Dendritic cell treated with granulocyte-macrophage colony-stimulating factor and Interleukin-4, amounts not matched to agents 40 ng/mL and 50 ng/mL, for 4 days (primary cell): ENCODE data around the gene SLCO6A1.

Experiments
- H3K27ac Mint-ChIP-seq: one replicate; pipeline ENCODE4 v1.8.0; 2022; ENCODE audit warnings: mild to moderate bottlenecking, mixed read lengths
- H3K27me3 Mint-ChIP-seq: one replicate; pipeline ENCODE4 v1.8.0; 2022; ENCODE audit warnings: mild to moderate bottlenecking, mixed read lengths
- H3K36me3 Mint-ChIP-seq: one replicate; pipeline ENCODE4 v1.8.0; 2022; ENCODE audit warnings: low read depth, mixed read lengths
- H3K4me1 Mint-ChIP-seq: one replicate; pipeline ENCODE4 v1.8.0; 2022; ENCODE audit warnings: low read depth, mixed read lengths
- H3K4me3 Mint-ChIP-seq: one replicate; pipeline ENCODE4 v1.8.0; 2022; ENCODE audit warnings: mild to moderate bottlenecking, moderate library complexity, mixed read lengths
- H3K9me3 Mint-ChIP-seq: one replicate; pipeline ENCODE4 v1.8.0; 2022; ENCODE audit warnings: mixed read lengths
- intact Hi-C: fragments of 100-400 bp; cut with micrococcal nuclease; formaldehyde crosslinking; loops from one replicate; pipeline ENCODE4 v1.15.0; 2022

Gene SLCO6A1

GRCh38 chr5:102498271-102499034 is at the start of gene SLCO6A1:
TSS of gene SLCO6A1 (minus strand) at chr5:102499001. CDS start at chr5:102498844, 157 bp downstream.
- intact Hi-C loops, result no loop called here
- Mint-ChIP-seq H3K4me1 (no peaks in the 10 kb centered on the region), H3K27me3 (no peaks in the 10 kb centered on the region), H3K36me3 (no peaks in the 10 kb centered on the region), H3K27ac (no peak within 1 kb of the TSS), H3K9me3 (peaks cover 18% of the 10 kb centered on the region), H3K4me3 (no peak within 1 kb of the TSS)

- H3K4me3 Mint-ChIP-seq, result no peak overlapping the region
- H3K4me1 Mint-ChIP-seq, result peaks cover 8% of the 10 kb centered on the region
- intact Hi-C loops, result no loop called here
- H3K27me3 Mint-ChIP-seq, result no peaks in the 10 kb centered on the region
- peaks cover 14% of the 10 kb centered on the region for H3K9me3 Mint-ChIP-seq
- H3K27ac Mint-ChIP-seq, result no peak overlapping the region
- H3K36me3 Mint-ChIP-seq, result no peaks in the 10 kb centered on the region
Measured at GRCh38 chr5:102547141-102548035, 48.6 kb upstream of the SLCO6A1 start.

- Mint-ChIP-seq H3K4me1 (peaks cover 8% of the 10 kb centered on the region), H3K4me3 (no peak overlapping the region), H3K9me3 (peaks cover 9% of the 10 kb centered on the region), H3K36me3 (no peaks in the 10 kb centered on the region), H3K27me3 (peaks cover 3% of the 10 kb centered on the region), H3K27ac (no peak overlapping the region)
- intact Hi-C loops, result no loop called here
Measured at GRCh38 chr5:102545175-102545574, 46.4 kb upstream of the SLCO6A1 start.

- H3K9me3 Mint-ChIP-seq, result no peaks in the 10 kb centered on the region
- no peaks in the 10 kb centered on the region for H3K4me1 Mint-ChIP-seq
- H3K36me3 Mint-ChIP-seq, result no peaks in the 10 kb centered on the region
- H3K4me3 Mint-ChIP-seq, result no peak overlapping the region
- intact Hi-C loops, result no loop called here
- H3K27ac Mint-ChIP-seq, result no peak overlapping the region
- H3K27me3 Mint-ChIP-seq, result peaks cover 6% of the 10 kb centered on the region
Measured at GRCh38 chr5:102542057-102542456, 43.3 kb upstream of the SLCO6A1 start.

- Mint-ChIP-seq H3K36me3 (no peaks in the 10 kb centered on the region), H3K4me1 (no peaks in the 10 kb centered on the region), H3K4me3 (no peak overlapping the region), H3K9me3 (no peaks in the 10 kb centered on the region), H3K27ac (no peak overlapping the region), H3K27me3 (peaks cover 6% of the 10 kb centered on the region)
- intact Hi-C loops, result no loop called here
Measured at GRCh38 chr5:102539996-102540728, 41.4 kb upstream of the SLCO6A1 start.

- intact Hi-C loops, result no loop called here
- H3K27me3 Mint-ChIP-seq, result peaks cover 6% of the 10 kb centered on the region
- H3K4me1 Mint-ChIP-seq, result no peaks in the 10 kb centered on the region
- no peaks in the 10 kb centered on the region for H3K36me3 Mint-ChIP-seq
- H3K9me3 Mint-ChIP-seq, result no peaks in the 10 kb centered on the region
- H3K27ac Mint-ChIP-seq, result no peak overlapping the region
- no peak overlapping the region for H3K4me3 Mint-ChIP-seq
Measured at GRCh38 chr5:102539562-102539961, 40.8 kb upstream of the SLCO6A1 start.

- H3K9me3 Mint-ChIP-seq, result no peaks in the 10 kb centered on the region
- H3K27ac Mint-ChIP-seq, result no peak overlapping the region
- H3K27me3 Mint-ChIP-seq, result peaks cover 13% of the 10 kb centered on the region
- intact Hi-C loops, result loop anchor here (2.0 kb wide), 1 partner anchor 26 kb away; no protein-coding TSS in a partner anchor
- H3K36me3 Mint-ChIP-seq, result no peaks in the 10 kb centered on the region
- H3K4me1 Mint-ChIP-seq, result no peaks in the 10 kb centered on the region
- no peak overlapping the region for H3K4me3 Mint-ChIP-seq
Measured at GRCh38 chr5:102537011-102537410, 38.2 kb upstream of the SLCO6A1 start.

GRCh38 chr5:102536323-102536928 is 37.6 kb upstream of the SLCO6A1 start:
- Mint-ChIP-seq H3K4me1 (no peaks in the 10 kb centered on the region), H3K4me3 (no peak overlapping the region), H3K9me3 (no peaks in the 10 kb centered on the region), H3K27me3 (peaks cover 13% of the 10 kb centered on the region), H3K36me3 (no peaks in the 10 kb centered on the region), H3K27ac (no peak overlapping the region)
- intact Hi-C loops, result loop anchor here (2.0 kb wide), 1 partner anchor 26 kb away; no protein-coding TSS in a partner anchor

GRCh38 chr5:102532123-102532522 is 33.3 kb upstream of the SLCO6A1 start:
- Mint-ChIP-seq H3K27me3 (peaks cover 17% of the 10 kb centered on the region), H3K9me3 (no peaks in the 10 kb centered on the region), H3K4me3 (no peak overlapping the region), H3K27ac (no peak overlapping the region), H3K4me1 (peaks cover 6% of the 10 kb centered on the region), H3K36me3 (no peaks in the 10 kb centered on the region)
- intact Hi-C loops, result no loop called here

- H3K27me3 Mint-ChIP-seq, result peaks cover 17% of the 10 kb centered on the region
- no peak overlapping the region for H3K27ac Mint-ChIP-seq
- intact Hi-C loops, result no loop called here
- peaks cover 6% of the 10 kb centered on the region for H3K4me1 Mint-ChIP-seq
- H3K4me3 Mint-ChIP-seq, result no peak overlapping the region
- no peaks in the 10 kb centered on the region for H3K9me3 Mint-ChIP-seq
- H3K36me3 Mint-ChIP-seq, result no peaks in the 10 kb centered on the region
Measured at GRCh38 chr5:102531506-102531905, 32.7 kb upstream of the SLCO6A1 start.

- peaks cover 26% of the 10 kb centered on the region for H3K27me3 Mint-ChIP-seq
- H3K27ac Mint-ChIP-seq, result no peak overlapping the region
- H3K36me3 Mint-ChIP-seq, result no peaks in the 10 kb centered on the region
- H3K4me3 Mint-ChIP-seq, result no peak overlapping the region
- peaks cover 6% of the 10 kb centered on the region for H3K4me1 Mint-ChIP-seq
- intact Hi-C loops, result loop anchor here (10.0 kb wide), 1 partner anchor 235 kb away; the partner anchor contains the start of gene SLCO4C1
- peaks cover 10% of the 10 kb centered on the region for H3K9me3 Mint-ChIP-seq
Measured at GRCh38 chr5:102529447-102529846, 30.6 kb upstream of the SLCO6A1 start.

GRCh38 chr5:102529031-102529430 is 30.2 kb upstream of the SLCO6A1 start:
- no peaks in the 10 kb centered on the region for H3K36me3 Mint-ChIP-seq
- intact Hi-C loops, result loop anchor here (10.0 kb wide), 1 partner anchor 234 kb away; the partner anchor contains the start of gene SLCO4C1
- no peak overlapping the region for H3K27ac Mint-ChIP-seq
- H3K9me3 Mint-ChIP-seq, result peaks cover 11% of the 10 kb centered on the region
- H3K4me1 Mint-ChIP-seq, result peaks cover 10% of the 10 kb centered on the region
- no peak overlapping the region for H3K4me3 Mint-ChIP-seq
- peaks cover 30% of the 10 kb centered on the region for H3K27me3 Mint-ChIP-seq

GRCh38 chr5:102528600-102528999 is 29.8 kb upstream of the SLCO6A1 start:
- Mint-ChIP-seq H3K36me3 (no peaks in the 10 kb centered on the region), H3K4me1 (peaks cover 12% of the 10 kb centered on the region), H3K4me3 (no peak overlapping the region), H3K9me3 (peaks cover 11% of the 10 kb centered on the region), H3K27me3 (peaks cover 29% of the 10 kb centered on the region), H3K27ac (no peak overlapping the region)
- intact Hi-C loops, result loop anchor here (10.0 kb wide), 1 partner anchor 234 kb away; the partner anchor contains the start of gene SLCO4C1
